G401.6 (cell line): ENCODE results near the gene RASAL2.

ENCODE experiments used
- FAIRE-seq: peaks from 2 replicates; lab custom pipeline; 2012; peaks lifted over from hg19 to GRCh38; lab: Jason Lieb, UNC

Gene RASAL2

DNA sequence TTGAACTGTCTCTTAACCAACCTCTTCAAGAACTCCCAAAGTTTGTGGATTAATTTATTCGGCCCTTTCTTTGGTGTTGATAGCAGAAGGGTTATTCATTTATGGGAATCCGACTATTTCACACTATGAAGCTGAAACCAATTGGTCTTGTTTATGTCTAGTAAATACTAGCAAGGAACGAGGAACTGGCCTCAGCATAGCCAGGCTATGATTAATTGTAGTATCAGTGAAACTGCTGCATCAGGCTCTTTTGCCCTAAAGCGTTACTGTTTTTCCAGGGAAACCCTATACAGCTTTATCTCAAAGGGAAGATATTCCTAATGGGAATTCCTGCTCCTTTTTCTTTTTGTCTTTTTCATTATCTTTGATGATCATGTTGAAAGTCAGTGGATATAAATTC, 367.8 kb downstream of the RASAL2 start:
- no peak for FAIRE-seq

DNA sequence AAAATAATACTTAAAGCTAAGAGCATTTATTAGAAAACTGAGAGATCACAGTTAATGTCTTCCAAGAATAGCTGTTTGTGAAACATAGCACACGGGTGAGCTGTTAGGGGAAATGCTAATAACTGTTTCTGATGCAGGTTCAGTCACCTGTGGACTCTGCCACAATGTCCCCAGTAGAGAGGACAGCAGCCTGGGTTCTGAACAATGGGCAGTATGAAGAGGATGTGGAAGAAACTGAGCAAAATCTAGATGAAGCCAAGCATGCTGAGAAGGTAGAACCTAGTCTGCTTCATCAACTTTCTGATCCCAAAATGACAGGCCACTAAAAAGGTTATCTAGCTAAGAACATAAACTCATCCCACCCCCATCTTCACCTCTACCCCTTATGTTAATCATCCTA, 370.2 kb downstream of the RASAL2 start:
- no peak for FAIRE-seq

DNA sequence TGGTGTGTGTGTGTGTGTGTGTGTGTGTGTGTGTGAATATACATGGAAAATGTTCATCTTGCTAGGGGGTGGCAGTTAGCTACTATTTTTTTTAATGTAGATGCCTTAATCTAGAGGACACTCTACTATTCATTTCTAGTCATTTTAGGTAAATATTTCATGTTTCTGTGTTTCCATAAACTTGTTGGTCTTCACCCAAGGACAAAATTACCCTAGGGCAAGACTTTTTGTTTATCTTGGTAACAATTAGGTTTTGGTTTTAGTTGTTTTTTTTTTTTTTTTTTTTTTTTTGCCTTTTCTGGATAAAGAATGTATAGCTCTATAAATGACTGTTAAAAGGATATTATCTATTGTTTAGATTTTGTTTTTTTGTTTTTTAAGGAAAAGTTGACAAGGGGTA, 370.7 kb downstream of the RASAL2 start:
- FAIRE-seq: no peak

DNA sequence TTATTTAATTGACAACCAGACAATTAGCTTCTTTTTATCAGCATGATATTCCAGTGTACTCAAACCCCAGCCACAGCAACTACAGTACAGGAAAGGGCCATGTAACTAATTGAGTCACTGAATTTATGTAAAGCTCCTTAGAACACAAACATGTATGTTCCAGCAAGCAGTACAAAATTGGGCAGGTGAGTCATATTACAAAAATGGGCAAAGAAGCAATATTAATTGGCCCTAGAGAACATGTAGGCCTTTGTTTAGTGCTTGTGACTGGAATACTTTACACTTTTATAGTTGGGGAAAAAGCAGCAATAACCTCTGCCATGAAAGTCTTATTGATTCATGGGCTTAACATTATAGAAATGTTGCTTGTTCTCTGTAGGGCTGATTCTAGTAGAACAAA, 371.1 kb downstream of the RASAL2 start:
- FAIRE-seq: no peak

DNA sequence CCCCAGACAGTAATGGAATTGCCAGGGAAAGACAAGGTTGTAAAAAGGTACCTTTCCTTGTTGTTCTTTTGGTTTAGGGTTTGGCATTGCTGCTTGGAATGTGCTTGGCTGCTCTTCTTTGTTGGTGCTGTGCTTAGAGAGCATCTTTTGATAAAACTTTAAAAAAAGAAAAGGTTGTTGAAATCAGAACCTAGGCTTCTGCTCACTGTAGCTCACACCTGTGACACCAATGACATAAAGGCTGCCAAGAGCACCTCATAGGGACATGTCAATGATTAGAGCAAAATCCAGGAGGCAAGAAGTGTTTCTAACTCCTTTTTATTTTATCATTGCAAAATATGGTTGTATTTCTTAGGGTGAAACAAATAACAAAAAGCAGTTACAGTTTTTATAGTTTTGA, 373.9 kb downstream of the RASAL2 start:
- FAIRE-seq: no peak

DNA sequence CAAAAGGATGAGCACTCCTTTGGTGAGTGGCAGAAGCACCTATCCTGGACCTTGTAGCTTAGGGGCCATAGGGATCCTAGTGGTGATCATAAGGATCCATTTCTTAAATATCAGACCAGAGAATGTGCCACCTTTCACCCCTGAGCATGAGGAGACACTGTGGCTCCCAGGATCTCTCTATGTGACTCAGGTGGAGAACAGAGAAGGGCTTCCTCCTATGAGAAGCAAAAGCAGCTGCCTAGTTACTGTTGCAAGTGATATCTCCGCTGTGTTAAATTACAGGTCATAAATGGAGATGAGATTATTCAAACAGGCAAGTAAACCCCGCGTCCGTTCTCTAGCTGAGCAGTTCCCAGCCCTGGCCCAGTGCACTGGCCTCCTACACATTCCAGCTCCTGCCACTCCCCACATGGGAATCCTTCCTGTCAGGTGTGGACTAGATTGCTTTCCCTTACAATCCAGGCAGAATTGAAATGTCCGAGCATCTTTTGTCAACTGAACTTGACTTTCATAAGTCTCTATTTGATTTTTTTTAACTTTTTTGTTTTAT, 376.6 kb downstream of the RASAL2 start:
- FAIRE-seq: no peak

DNA sequence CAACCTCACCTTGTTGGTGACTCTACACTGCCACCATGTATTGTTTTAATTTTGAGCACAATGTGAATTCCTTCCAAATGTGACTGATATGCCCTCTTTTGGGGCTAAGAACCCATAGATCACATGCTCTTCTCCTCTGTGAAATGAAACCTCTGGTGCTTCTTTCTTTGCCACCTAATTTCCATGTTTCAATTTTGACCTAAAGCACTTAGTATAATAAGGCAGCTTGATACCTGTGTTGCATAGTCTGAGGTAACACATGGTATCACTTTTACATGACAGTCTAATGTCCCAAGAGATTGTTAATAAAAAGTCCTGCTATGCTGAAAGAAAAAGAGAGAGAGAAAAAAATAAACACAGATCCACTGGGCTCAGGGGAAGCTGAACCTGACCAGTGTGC, 378.6 kb downstream of the RASAL2 start:
- no peak for FAIRE-seq

DNA sequence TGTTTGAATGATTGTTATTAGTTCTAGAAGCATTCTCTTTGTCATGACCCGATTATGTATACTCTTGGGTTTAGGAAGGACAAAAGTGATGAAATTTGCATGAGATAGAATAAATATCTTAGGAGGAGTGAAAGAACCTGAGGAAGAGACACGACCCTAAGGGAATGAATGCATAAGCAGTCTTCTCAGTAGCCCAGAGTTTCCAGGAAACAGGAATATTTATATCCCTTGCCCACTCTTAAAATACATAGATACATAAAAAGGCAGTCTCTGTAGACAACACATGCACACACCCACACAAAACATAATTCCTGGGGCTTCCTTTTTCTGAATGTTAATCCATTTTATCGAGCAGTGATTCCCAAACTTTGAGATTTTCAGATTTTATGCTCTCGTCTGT, 383.5 kb downstream of the RASAL2 start:
- no peak for FAIRE-seq

DNA sequence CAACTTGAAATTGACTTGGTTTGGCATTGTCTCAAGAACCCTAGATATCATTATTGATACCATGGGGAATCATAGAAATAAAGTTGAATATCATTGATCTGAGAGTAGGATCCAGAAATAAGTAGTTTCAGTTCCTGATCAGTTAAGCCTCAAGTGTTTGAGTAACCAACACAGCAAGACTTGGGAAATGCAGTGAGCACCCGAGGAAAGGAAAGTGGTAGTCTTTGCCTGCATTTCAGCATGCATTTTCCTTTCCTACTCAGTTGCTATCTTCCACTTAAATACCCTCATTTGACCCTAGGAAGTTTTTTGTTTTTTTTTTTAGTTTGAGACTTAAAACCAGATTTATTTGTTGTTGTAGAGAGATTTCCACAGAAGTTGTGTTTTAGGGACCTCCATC, 383.9 kb downstream of the RASAL2 start:
- FAIRE-seq: no peak

DNA sequence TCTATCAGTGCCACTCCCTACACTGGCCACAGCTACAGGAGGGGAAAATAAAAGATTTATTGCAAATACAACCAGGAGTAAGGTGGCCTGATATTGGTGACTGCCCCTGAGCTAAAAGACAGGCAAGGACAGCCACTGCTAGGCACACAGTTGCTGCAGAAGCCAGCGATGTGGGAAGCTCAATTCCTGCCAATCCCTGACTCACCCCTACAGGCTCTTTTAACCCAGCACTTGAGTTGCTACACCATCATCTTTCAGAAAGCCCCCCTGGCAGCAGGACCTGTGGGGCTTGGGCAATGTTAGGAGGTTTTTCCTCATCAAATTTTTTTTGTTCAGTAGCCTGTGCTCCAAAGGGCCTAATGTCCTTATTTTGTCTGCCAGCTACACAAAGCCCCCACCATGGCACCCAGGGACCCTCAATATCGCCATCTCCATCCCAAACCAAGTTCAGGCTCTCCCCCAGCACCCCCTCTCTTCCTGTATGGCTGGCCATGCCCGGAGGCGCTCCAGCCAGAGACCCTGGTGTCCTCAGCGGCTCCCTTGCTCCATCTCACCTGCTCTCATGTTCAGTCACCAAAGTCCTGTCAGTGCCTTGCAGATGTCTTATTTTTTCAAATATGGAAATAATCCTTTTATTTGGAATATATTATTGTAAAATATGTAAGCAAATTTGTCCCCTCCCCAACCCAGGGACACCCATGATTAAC, 389.5 kb downstream of the RASAL2 start:
- FAIRE-seq: no peak

DNA sequence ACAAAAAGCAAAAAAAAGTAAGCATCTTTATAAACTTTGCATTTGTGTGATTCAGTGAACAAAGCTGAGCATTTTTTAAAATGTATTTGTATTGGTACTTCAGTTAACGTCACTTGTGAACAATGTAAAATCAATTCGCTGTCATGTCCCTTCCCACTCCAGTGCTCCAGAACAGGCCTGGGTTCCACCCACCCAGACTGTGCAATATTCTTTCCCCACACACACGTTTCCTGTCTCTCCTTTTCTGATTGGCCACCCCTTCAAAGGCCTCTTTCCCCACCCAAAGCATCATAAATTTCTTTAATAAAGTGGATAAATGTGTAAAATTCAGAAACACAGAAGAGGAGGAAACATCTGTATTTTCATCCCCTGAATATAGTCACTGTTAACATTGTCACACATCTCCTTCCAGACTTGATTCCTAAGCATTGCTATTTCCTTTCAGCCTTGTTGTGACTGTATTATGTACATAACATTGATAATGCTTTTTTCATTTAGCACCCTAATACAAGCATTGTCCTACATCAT, 390.9 kb downstream of the RASAL2 start:
- no peak for FAIRE-seq

DNA sequence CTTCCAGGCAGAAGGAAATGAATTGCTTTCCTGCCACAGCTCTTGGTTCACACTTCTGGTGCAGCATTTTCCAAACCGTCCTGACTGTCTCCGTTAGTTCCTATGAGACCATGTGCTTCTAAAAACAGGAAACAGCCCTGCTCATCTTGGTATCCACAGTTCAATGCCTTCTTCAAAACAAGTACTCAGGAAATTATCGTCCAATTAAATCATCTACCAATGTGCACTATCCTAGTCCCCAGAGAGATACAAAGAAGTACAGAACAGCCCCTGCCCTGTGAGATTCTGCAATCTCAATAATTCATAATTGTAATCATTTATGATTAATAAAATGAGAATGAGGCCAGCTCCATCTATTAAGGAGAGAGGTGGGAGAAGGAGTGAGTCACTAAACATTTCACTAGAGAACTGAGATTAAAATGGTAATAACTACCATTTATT, 391.7 kb downstream of the RASAL2 start:
- no peak for FAIRE-seq

DNA sequence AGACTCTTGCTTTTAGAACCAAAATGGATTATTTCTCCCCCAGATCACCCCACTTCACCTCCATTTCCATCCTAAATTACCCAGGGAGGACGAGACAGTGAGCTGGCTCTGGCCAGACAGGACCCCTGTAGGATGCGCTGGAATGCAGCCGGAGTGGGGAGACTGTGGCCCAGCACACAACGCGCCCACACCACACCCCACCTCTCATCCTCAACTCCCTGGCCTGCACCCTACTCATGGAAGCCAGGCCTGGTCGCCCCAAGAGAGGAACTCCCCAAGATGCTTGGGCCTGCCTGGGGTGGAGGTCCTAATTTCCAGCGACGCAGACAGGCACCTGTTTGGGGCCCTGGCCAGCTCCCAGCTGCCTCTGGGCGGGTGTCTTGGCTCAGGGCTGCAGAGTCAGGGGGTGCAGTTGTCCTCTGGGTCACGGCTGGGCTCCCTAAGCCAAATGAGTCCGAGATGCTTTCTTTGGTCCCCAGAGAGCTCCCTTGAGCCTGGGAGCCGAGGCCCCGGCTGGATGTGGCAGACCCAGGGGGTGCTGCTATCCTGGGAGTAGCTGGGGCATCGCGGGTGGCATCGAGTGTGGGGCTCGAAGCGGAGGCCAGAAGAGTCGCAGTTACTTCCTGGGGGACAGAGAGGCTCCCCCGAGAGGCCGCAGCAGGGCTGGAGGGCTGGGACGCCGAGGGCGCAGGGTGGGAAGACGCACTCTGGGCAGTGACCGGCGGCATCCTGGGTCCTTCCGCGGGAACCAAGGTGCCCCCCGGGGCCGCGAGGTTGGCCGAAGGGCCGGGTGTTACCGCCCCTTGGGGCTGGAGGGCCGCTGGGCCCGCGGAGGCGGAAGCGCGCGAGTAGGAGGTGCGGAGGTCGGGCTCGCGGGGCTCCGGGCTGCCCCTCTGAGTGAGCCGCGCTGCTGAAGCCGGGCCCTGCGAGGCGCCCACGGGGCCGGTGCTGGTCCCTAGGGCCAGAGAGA, 392.5 kb downstream of the RASAL2 start:
- no peak for FAIRE-seq

DNA sequence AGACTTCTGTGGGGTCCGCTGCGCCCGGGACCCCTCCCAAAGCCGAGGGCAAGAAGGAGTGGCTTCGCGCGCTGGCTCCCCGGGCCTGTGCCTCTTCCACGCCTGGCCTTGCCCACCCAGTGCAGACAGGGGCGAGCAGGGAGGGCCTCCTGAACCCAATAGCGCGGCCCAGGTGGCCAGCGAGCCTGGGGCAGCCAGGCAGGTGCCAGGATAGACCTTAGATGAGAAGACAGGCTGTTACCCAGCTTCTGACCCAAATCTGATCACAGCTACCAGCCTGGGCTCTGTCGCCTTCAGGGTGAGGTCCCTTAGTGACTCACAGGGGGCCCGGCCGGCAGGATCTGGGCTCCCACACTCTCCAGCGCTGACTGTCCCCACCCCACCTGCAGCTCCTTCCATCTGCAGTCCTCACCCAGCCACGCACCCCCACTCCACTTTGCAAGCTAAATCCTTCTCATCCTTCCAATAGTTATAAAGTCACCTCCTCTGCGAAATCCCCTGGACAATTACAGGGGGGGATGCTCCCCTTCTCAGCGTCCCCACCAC, 393.2 kb downstream of the RASAL2 start:
- no peak for FAIRE-seq

DNA sequence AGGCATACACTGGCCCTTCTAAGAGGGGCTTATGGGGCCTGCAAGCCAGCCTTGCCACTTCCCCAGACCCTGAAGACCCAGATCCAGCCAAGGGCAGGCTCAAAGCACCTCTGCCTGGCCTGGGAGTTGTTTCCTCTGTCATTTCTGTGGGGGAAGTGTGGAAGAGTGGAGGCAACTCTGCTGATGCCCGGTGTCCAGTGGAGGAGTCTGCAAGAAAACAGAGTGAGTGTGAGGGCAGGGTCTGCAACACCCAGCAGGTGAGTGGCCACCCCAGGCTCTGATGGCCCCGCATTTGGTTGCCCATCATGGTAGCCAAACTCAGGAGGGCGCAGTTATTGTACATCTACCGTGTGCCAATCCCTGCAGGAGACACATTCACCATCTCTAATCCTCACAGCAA, 394.5 kb downstream of the RASAL2 start:
- FAIRE-seq: no peak

DNA sequence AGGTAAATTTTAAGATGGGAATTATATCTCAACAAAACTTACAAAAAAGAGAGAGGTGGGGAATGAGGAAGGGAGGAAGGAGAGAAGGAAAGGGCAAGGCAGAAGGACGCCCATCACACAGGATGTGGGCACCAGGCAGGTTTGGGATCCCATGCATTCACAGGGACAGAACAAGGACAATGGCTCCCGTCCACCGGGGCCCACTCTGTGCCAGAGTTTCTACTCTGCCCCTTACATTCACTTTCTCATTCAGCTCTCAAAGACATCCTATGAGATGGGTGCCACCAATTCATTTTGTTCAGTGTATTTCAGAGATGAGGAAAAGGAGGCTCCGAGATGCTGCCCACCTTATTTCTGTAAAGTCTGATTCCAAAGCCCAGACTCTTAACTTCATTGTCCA, 395.5 kb downstream of the RASAL2 start:
- no peak for FAIRE-seq

DNA sequence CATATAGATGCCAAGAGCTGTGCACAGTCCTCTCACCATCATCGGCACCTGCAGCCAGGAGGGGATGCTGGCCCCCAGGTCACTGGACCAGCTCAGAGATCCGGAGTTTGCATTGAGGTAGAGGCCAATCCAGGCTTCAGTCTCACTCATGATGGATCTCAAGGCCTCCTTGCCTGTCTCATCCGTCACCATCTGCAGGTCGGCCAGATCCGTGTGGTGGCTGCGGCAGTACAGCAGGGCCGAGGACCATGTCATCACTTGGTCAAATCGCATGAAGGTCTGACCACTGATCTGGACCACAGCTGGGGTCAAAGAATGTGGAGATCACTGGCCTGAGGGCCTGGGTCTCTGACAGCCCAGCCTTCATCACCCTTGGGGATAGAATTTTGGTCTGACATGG, 396.2 kb downstream of the RASAL2 start:
- no peak for FAIRE-seq

DNA sequence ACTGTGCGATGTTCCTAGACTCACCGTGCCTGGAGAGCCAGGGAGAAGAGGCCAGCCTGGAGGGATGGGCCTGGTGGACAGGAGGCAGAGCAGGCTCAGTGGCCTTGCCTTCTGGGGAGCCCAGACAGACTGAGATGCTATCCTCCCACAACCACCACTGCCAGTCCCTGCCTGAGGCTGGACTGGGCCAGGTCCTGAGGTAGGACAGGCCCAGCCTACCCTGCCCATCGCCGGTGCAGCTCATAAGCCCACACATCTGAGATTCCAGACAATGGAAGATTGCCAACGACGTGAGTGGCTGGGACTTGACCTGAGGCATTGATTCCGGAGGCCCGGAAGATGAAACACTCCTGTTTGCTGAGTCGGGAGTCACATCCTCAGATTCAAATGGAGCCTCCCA, 397.1 kb downstream of the RASAL2 start:
- no peak for FAIRE-seq

DNA sequence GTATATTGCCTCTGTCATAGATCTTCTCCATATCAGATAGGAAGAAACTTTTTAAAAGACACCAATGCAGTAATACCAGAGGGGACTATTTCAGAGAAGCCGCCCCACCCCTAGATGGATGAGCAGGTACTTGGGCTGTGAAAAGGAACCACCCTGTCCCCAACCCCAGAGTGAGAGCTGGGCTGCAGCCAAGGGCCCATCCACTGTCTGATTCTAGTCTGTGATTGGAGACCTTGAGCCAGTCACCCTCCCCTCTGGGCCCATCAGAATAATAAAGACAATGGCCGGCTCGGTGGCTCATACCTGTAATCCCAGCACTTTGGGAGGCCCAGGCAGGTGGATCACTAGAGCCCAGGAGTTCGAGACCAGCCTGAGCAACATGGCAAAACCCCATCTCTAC, 397.8 kb downstream of the RASAL2 start:
- no peak for FAIRE-seq

DNA sequence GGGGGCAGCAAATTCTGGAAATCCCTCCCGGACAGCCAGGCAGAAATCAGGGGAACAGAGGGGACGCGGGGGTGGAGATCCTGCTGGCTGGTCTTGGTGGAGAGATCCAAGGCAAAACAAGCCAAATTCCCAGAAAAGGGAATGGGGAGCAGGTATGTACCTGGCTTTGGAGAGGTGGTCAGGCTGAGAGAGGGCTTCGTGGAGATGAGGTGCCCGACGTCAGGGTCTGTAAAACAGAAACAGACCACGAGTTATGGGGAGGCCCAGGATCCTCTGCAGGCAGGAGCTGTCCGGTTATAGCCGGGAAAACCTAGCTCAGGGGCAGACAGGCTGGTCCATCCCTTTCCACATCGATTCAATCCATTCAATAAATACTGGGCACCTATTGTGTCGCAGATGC, 398.4 kb downstream of the RASAL2 start:
- FAIRE-seq: no peak

DNA sequence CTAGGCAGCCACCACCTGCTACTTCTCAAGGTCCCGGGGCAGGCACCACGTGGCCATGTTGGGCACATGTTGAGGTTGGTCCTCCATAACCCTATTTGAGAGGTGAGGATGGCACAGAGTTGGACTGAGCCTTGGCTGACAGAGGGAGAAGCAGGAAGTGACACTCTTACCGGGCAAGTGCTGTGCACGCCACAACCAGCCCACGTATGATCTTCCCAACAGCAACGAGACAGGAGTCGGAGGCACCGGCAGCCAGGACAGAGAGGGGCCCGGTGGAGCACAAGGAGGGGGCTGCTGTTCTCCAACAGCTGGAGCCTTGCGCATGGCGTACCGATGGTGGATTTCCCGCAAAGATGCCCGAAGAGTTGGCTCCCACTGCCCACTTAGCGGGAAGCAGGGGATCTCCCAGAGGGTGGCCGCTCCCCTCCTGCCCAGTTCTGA, 399.4 kb downstream of the RASAL2 start:
- no peak for FAIRE-seq

DNA sequence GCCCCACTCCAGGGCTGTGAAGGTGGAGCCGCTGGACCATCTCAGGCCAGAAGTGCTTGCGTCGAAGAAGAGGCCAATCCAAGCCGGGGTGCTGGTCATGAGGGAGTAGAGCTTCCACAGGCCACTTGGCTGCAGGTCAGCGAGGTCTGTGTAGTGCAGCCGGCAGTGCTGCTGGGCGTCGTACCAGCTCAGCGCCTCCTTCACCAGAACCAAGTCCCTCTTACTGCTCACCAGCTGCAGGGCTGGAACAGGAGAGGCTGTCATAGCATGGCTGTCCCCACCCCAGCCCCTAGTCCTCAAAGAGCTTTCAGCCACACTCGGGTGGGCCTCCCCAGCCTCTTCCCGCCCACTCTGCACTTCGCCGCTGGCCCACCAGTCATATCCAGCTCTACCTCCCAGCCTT, 400.7 kb downstream of the RASAL2 start:
- no peak for FAIRE-seq

DNA sequence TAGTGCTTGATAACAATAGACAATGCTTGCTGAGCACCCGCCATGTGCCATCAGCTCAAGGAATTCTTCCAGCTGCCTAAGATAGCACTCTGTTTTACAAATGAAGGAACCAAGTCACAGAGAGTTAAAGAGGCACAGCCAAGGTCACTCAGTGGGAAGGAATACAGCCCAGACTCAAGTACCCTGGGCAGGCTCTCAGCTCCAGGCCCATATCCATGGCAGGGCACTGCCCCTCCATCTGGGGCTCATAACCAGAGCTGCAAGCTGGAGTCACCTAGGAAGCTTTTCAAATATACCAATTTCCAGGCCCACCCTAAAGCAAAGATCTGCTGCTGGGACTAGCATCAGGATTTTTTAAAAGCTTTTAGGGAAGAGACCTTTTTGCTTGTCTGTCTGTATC, 401.3 kb downstream of the RASAL2 start:
- no peak for FAIRE-seq
